Measurements from ENCODE around the gene LRP5. TPM values are rescaled to one million over a fixed set of nuclear protein-coding genes. Genes with fewer than 3 reads are reported as not detected.

The LRP5 gene
- total and polyA plus RNA-seq, 9 of the 15 experiments (the other 6 are each of a cell fraction or from before 2014, with no cell fraction given): 0.48 to 44.2 (median 13.5) TPM

GRCh38 chr11:68270196-68271022 lies 42.0 kb upstream of the LRP5 start (continued):
- TF ChIP-seq MGA (IDR thresholded peaks at IDR 0.05): no peak
- TF ChIP-seq ESRRA (IDR thresholded peaks at IDR 0.05; ENCODE audit: borderline replicate concordance, low read depth): no peak
- TF ChIP-seq ETS2 (tag; IDR thresholded peaks at IDR 0.05; ENCODE audit: borderline replicate concordance, poor library complexity, severe bottlenecking): no peak
- peak; percentile 67 for TF ChIP-seq RBM25 (IDR thresholded peaks at IDR 0.05; ENCODE audit: low read depth, low read length, severe bottlenecking)
- TF ChIP-seq MTA3 (IDR thresholded peaks at IDR 0.05; ENCODE audit: borderline replicate concordance): no peak
- TF ChIP-seq ETV1 (tag; conservative IDR thresholded peaks at IDR 0.05; ENCODE audit: low read depth): no peak
- 0 out of 2 replicates have a peak, but pooled peaks have one; percentile 36 for TF ChIP-seq SP1 (CRISPR knock-in tag; IDR thresholded peaks at IDR 0.05)
- TF ChIP-seq NFRKB (IDR thresholded peaks at IDR 0.05; ENCODE audit: low read depth): 0 out of 2 replicates have a peak, but pooled peaks have one; percentile 1
- TF ChIP-seq, protein P1, sequence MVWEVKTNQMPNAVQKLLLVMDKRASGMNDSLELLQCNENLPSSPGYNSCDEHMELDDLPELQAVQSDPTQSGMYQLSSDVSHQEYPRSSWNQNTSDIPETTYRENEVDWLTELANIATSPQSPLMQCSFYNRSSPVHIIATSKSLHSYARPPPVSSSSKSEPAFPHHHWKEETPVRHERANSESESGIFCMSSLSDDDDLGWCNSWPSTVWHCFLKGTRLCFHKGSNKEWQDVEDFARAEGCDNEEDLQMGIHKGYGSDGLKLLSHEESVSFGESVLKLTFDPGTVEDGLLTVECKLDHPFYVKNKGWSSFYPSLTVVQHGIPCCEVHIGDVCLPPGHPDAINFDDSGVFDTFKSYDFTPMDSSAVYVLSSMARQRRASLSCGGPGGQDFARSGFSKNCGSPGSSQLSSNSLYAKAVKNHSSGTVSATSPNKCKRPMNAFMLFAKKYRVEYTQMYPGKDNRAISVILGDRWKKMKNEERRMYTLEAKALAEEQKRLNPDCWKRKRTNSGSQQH (CRISPR knock-in tag; IDR thresholded peaks at IDR 0.05): 0 out of 2 replicates have a peak, but pooled peaks have one; percentile 26
- no peak for TF ChIP-seq GTF2A2 (tag; IDR thresholded peaks at IDR 0.05)
- TF ChIP-seq TEAD1 (CRISPR knock-in tag; IDR thresholded peaks at IDR 0.05): peak in 1 of 2 experiments; percentile 43; a peak in 1 of 4 replicates
- no peak for TF ChIP-seq HMGN3 (IDR thresholded peaks at IDR 0.05; ENCODE audit: borderline replicate concordance, extremely low read depth, insufficient read length, low read depth, low read length)
- no peak for TF ChIP-seq SIN3A (IDR thresholded peaks at IDR 0.05; ENCODE audit: borderline replicate concordance in 2 of 2, control insufficient read depth in 1 of 2, low read depth in 2 of 2, low read length in 2 of 2)

Data from K562 (cell line).